Lung (tissue), 12 donors: ENCODE results near the gene FRMD1. TPM values are rescaled to one million over a fixed set of nuclear protein-coding genes. Genes with fewer than 3 reads are reported as not detected.

ENCODE experiments used
- ATAC-seq: fragments of 200-7000 bp; cut with Tn5 transposase; one replicate; pipeline ENCODE4 v1.9.1; 2020; ENCODE audit warnings: moderate number of reproducible peaks; ENCODE audit not compliant: insufficient read depth, low FRiP score
- DNase-seq, 3 donors: peaks; one replicate each; pipeline ENCODE4 v3.0.0-alpha.2; 2013 to 2017
- H3K27ac ChIP-seq, 2 donors: one replicate each; pipeline ENCODE4 v1.5.1; 2013; ENCODE audit warnings: mild to moderate bottlenecking in 2 of 2, moderate library complexity in 2 of 2, control low read depth in 1 of 2, inconsistent platforms in 1 of 2, low read depth in 1 of 2, low read length in 1 of 2
- H3K27me3 ChIP-seq, 3 donors: one replicate each; pipeline ENCODE4 v1.5.1; 2013; ENCODE audit warnings: low read length in 2 of 3; ENCODE audit not compliant: control insufficient read depth in 3 of 3, insufficient read depth in 3 of 3
- H3K36me3 ChIP-seq, 4 donors: one replicate each; pipeline ENCODE4 v1.5.1; 2013; ENCODE audit warnings: low read length in 4 of 4, mild to moderate bottlenecking in 1 of 4, moderate library complexity in 1 of 4; ENCODE audit not compliant: control insufficient read depth in 4 of 4, insufficient read depth in 4 of 4
- H3K4me1 ChIP-seq, 5 donors: one replicate each; pipeline ENCODE4 v1.5.1; 2013; ENCODE audit warnings: low read length in 5 of 5, mild to moderate bottlenecking in 2 of 5, moderate library complexity in 1 of 5; ENCODE audit not compliant: control insufficient read depth in 5 of 5, insufficient read depth in 5 of 5
- H3K4me3 ChIP-seq: one replicate; pipeline ENCODE4 v1.5.1; 2013; ENCODE audit warnings: mild to moderate bottlenecking, control low read depth, moderate library complexity
- H3K9ac ChIP-seq, 2 donors: one replicate each; pipeline ENCODE4 v1.5.1; 2013; ENCODE audit warnings: low read length in 2 of 2, control low read depth in 1 of 2; ENCODE audit not compliant: insufficient read depth in 1 of 2
- H3K9me3 ChIP-seq, 4 donors: one replicate each; pipeline ENCODE4 v1.5.1; 2013; ENCODE audit warnings: low read length in 3 of 4, mild to moderate bottlenecking in 1 of 4, moderate library complexity in 1 of 4; ENCODE audit not compliant: control insufficient read depth in 4 of 4, insufficient read depth in 3 of 4
- CTCF ChIP-seq: IDR thresholded peaks from 2 replicates; pipeline ENCODE4 v1.5.1; 2012; ENCODE audit warnings: mild to moderate bottlenecking; ENCODE audit errors: control extremely low read depth, extremely low read depth
- WGBS, 2 donors: extraction: QIAGEN DNeasy Blood & Tissue Kit; methylation state at CpG; one replicate each; pipeline ENCODE4 v1.1.7; 2013; 5-methylcytosine and 5-hydroxymethylcytosine counted together
- polyA plus RNA-seq, 2 donors: library from polyadenylated mRNA; stranded (reverse); fragments of 200-250 nt; gene quantifications; one replicate each; pipeline ENCODE4 v1.2.1, GENCODE V29; 2013
- total RNA-seq, 2 donors: library from RNA; depleted of rRNA in 1 of 2; stranded (reverse); fragments of >200 nt in 1 of 2; gene quantifications; one replicate each; pipeline ENCODE4 v1.2.1, GENCODE V29; 2014 to 2021
- donor health status: control.
- donor health status: control.
- donor health status: Bipolar disorder and iron deficiency.
- donor health status: healthy.
- donor health status: DM: yes; HTN: yes; CAD: no.

Gene FRMD1
- total and polyA plus RNA-seq, 4 donors, result 0.02 to 1.4 (median 0.10) TPM

GRCh38 chr6:168020242-168020641 lies 58.8 kb downstream of the FRMD1 start:
- no peak overlapping the region for H3K9ac ChIP-seq
- H3K36me3 ChIP-seq, result no peaks in the 10 kb centered on the region
- ATAC-seq (no peak), DNase-seq (no peak)
- H3K27ac ChIP-seq, result no peak overlapping the region
- no peak for TF ChIP-seq CTCF
- H3K27me3 ChIP-seq, result no peaks in the 10 kb centered on the region
- no peak overlapping the region for H3K4me3 ChIP-seq
- peaks cover 0 to 52% (median 4%) of the 10 kb centered on the region in 5 donors for H3K4me1 ChIP-seq
- no peaks in the 10 kb centered on the region for H3K9me3 ChIP-seq
- WGBS, 2 donors, result 94 to 95% methylated on average over 8 of the region's 8 CpGs

- no peak overlapping the region for H3K4me3 ChIP-seq
- no peak for TF ChIP-seq CTCF
- H3K27ac ChIP-seq, result no peak overlapping the region
- H3K27me3 ChIP-seq, result no peaks in the 10 kb centered on the region
- no peaks in the 10 kb centered on the region for H3K9me3 ChIP-seq
- no peaks in the 10 kb centered on the region for H3K36me3 ChIP-seq
- ATAC-seq, result no peak
- WGBS, 2 donors, result 89 to 93% methylated on average over 15 of the region's 15 CpGs
- no peak for DNase-seq
- H3K9ac ChIP-seq, result no peak overlapping the region
- peaks cover 0 to 57% (median 4%) of the 10 kb centered on the region in 5 donors for H3K4me1 ChIP-seq
Observed at GRCh38 chr6:168018664-168019063, 60.3 kb downstream of the FRMD1 start.

- WGBS, 2 donors, result 43 to 57% methylated on average over 11 of the region's 11 CpGs
- H3K4me3 ChIP-seq, result no peak overlapping the region
- no peak for TF ChIP-seq CTCF
- H3K27me3 ChIP-seq, result no peaks in the 10 kb centered on the region
- peak; percentile 86 to 96 (median 94) for DNase-seq
- no peak overlapping the region for H3K27ac ChIP-seq
- H3K36me3 ChIP-seq, result no peaks in the 10 kb centered on the region
- peaks cover 0 to 4% (median 0%) of the 10 kb centered on the region in 4 donors for H3K9me3 ChIP-seq
- peak overlapping the region in 1 of 2 donors; percentile 59 for H3K9ac ChIP-seq
- peaks cover 0 to 63% (median 4%) of the 10 kb centered on the region in 5 donors for H3K4me1 ChIP-seq
- no peak for ATAC-seq
Observed at GRCh38 chr6:168017629-168018028, 61.4 kb downstream of the FRMD1 start.
